ENCODE results near the gene GMFB.
"Not testable (repeated sequence)": the region's sequence is repeated elsewhere in the genome, so short reads cannot be mapped to it uniquely, and the experiment has no call there.

The GMFB gene

GRCh38 chr14:54450535-54450934 is 38.2 kb downstream of the GMFB start:
- no peaks in the 10 kb centered on the region for H3K36me3 ChIP-seq (replicated peaks)
- no peak for DNase-seq
- in situ Hi-C loops (cut with HindIII; ENCODE audit: low pct_ligation_motif_present, low sequenced_read_pairs) = no loop called here
- no peaks in the 10 kb centered on the region for H3K27me3 ChIP-seq (replicated peaks)
- TF ChIP-seq, protein P1, sequence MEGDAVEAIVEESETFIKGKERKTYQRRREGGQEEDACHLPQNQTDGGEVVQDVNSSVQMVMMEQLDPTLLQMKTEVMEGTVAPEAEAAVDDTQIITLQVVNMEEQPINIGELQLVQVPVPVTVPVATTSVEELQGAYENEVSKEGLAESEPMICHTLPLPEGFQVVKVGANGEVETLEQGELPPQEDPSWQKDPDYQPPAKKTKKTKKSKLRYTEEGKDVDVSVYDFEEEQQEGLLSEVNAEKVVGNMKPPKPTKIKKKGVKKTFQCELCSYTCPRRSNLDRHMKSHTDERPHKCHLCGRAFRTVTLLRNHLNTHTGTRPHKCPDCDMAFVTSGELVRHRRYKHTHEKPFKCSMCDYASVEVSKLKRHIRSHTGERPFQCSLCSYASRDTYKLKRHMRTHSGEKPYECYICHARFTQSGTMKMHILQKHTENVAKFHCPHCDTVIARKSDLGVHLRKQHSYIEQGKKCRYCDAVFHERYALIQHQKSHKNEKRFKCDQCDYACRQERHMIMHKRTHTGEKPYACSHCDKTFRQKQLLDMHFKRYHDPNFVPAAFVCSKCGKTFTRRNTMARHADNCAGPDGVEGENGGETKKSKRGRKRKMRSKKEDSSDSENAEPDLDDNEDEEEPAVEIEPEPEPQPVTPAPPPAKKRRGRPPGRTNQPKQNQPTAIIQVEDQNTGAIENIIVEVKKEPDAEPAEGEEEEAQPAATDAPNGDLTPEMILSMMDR (IDR thresholded peaks at IDR 0.05; ENCODE audit: low read depth, low read length, missing control alignments) = no peak
- no peak overlapping the region for H3K4me3 ChIP-seq (ENCODE audit: low read depth, low read length)
- H3K27ac ChIP-seq = no peak overlapping the region

DNA sequence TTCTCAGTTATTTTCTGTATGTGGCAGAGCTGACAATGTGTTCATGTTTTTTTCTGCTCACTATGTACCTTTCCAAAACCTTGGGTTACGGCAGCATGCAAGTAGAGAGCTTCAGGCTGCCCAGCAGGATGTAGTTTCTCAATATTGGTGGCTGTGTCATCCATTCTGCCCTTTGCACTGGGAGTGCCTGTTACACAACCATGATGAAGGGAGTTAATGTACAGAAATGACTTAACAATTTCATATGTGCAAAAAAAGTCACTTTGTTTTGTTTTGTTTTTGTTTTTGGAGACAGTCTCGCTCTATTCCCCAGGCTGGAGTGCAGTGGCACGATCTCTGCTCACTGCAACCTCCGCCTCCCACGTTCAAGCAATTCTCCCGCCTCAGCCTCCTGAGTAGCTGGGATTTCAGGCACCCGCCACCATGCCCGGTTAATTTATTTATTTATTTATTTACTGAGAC is 41.5 kb downstream of the GMFB start:
- in situ Hi-C loops (cut with HindIII; ENCODE audit: low pct_ligation_motif_present, low sequenced_read_pairs) = no loop called here

DNA sequence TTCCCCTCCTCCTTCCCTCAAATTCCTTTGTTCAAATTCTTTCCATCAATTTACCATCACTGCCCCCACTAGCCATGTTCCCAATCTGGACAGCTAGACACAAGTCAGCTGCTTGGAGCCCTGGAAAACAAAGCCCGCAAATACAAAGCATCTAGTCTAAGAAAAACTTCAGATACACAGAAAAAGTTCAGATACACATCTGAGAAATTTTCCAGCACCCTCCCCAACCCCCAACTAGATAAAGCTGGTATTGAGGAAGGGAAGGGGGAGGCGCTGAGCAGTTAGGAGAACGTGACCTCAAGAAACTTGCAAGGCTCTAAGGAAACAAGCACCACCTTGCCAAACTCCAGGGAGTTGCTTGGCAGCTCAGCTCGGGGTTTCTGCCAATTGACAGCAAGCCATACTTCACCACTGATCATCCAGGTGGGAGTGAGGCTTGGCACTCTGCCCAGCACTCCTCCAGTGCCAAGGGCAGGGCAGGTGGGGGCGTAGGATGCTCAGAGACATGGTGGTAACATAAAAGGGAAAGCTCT is 42.6 kb downstream of the GMFB start:
- Histone ChIP-seq H3K27me3 (replicated peaks) (no peaks in the 10 kb centered on the region), H3K4me3 (ENCODE audit: low read depth, low read length) (no peak overlapping the region), H3K27ac (no peak overlapping the region), H3K36me3 (replicated peaks) (no peaks in the 10 kb centered on the region)
- TF ChIP-seq, protein P1 (IDR thresholded peaks at IDR 0.05; ENCODE audit: low read depth, low read length, missing control alignments) = no peak
- in situ Hi-C loops (cut with HindIII; ENCODE audit: low pct_ligation_motif_present, low sequenced_read_pairs) = no loop called here
- DNase-seq = no peak

More for the DNA sequence above, 41.5 kb downstream of the GMFB start:
- no peak overlapping the region for H3K27ac ChIP-seq
- no peaks in the 10 kb centered on the region for H3K27me3 ChIP-seq (replicated peaks)
- TF ChIP-seq, protein P1 (IDR thresholded peaks at IDR 0.05; ENCODE audit: low read depth, low read length, missing control alignments) = no peak
- DNase-seq = no peak
- H3K4me3 ChIP-seq (ENCODE audit: low read depth, low read length) = no peak overlapping the region
- H3K36me3 ChIP-seq (replicated peaks) = no peaks in the 10 kb centered on the region

GRCh38 chr14:54444681-54445080 is 44.1 kb downstream of the GMFB start:
- H3K27me3 ChIP-seq (replicated peaks) = no peaks in the 10 kb centered on the region
- no peak overlapping the region for H3K27ac ChIP-seq
- TF ChIP-seq, protein P1 (IDR thresholded peaks at IDR 0.05; ENCODE audit: low read depth, low read length, missing control alignments) = no peak
- no peak for DNase-seq
- no peaks in the 10 kb centered on the region for H3K36me3 ChIP-seq (replicated peaks)
- in situ Hi-C loops (cut with HindIII; ENCODE audit: low pct_ligation_motif_present, low sequenced_read_pairs) = no loop called here
- no peak overlapping the region for H3K4me3 ChIP-seq (ENCODE audit: low read depth, low read length)

DNA sequence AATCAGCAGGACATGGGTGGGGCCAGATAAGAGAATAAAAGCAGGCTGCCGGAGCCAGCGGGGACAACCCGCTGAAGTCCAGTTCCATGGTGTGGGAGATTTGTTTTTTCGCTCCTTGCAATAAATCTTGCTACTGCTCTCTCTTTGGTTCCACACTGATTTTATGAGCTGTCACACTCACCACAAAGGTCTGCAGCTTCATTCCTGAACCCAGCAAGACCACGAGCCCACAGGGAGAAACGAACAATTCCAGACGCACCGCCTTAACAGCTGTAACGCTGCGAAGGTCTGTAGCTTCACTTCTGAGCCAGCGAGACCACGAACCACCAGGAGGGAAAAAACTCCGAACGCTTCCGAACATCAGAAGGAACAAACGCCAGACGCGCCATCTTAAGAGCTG is 44.8 kb downstream of the GMFB start:
- Histone ChIP-seq H3K4me3 (ENCODE audit: low read depth, low read length) (no peak overlapping the region), H3K36me3 (replicated peaks) (no peaks in the 10 kb centered on the region), H3K27ac (no peak overlapping the region), H3K27me3 (replicated peaks) (no peaks in the 10 kb centered on the region)
- no peak for DNase-seq
- in situ Hi-C loops (cut with HindIII; ENCODE audit: low pct_ligation_motif_present, low sequenced_read_pairs) = no loop called here
- TF ChIP-seq, protein P1 (IDR thresholded peaks at IDR 0.05; ENCODE audit: low read depth, low read length, missing control alignments) = no peak

- H3K4me3 ChIP-seq (ENCODE audit: low read depth, low read length); DNase-seq; in situ Hi-C loops (cut with HindIII; ENCODE audit: low pct_ligation_motif_present, low sequenced_read_pairs); H3K27ac ChIP-seq; H3K36me3 ChIP-seq (replicated peaks); H3K27me3 ChIP-seq (replicated peaks): not testable (repeated sequence)
Measured at GRCh38 chr14:54442961-54443360, 45.8 kb downstream of the GMFB start.

Data from brain microvascular endothelial cell (primary cell).